ENCODE results near the gene VPS35. TPM values are rescaled to one million over a fixed set of nuclear protein-coding genes. Genes with fewer than 3 reads are reported as not detected.

The VPS35 gene
- total and polyA plus RNA-seq, 12 donors = 12.8 to 112 (median 64.8) TPM

GRCh38 chr16:46713634-46714033 is 24.7 kb upstream of the VPS35 start:
- TF ChIP-seq CTCF (IDR thresholded peaks at IDR 0.05) (no peak), POLR2A (IDR thresholded peaks at IDR 0.05) (no peak)
- Histone ChIP-seq H3K27me3 (no peaks in the 10 kb centered on the region), H3K4me3 (no peak overlapping the region), H3K4me1 (replicated peaks in 1 of 2) (peaks cover 8 to 14% of the 10 kb centered on the region in 2 donors), H3K27ac (no peak overlapping the region), H3K36me3 (replicated peaks in 1 of 2) (no peaks in the 10 kb centered on the region), H3K9me3 (replicated peaks in 1 of 3) (no peaks in the 10 kb centered on the region)
- 65 to 81% (median 73%) methylated on average over 3 of the region's 3 CpGs for WGBS, 4 donors
- no peak for DNase-seq
- intact Hi-C loops (cut with DNase I) = no loop called here

- Histone ChIP-seq H3K27ac (no peak overlapping the region), H3K9me3 (replicated peaks in 1 of 3) (no peaks in the 10 kb centered on the region), H3K27me3 (no peaks in the 10 kb centered on the region), H3K4me1 (replicated peaks in 1 of 2) (peaks cover 8 to 14% of the 10 kb centered on the region in 2 donors), H3K4me3 (no peak overlapping the region), H3K36me3 (replicated peaks in 1 of 2) (no peaks in the 10 kb centered on the region)
- no peak for DNase-seq
- 70 to 78% (median 73%) methylated on average over 3 of the region's 3 CpGs for WGBS, 4 donors
- TF ChIP-seq CTCF (IDR thresholded peaks at IDR 0.05) (no peak), POLR2A (IDR thresholded peaks at IDR 0.05) (no peak)
- intact Hi-C loops (cut with DNase I) = no loop called here
These were observed 23.9 kb upstream of the VPS35 start for GRCh38 chr16:46712911-46713310.

- Histone ChIP-seq H3K27ac (peak overlapping the region in 4 of 5 donors; percentile 18 to 88 (median 60)), H3K4me1 (replicated peaks in 1 of 2) (peaks cover 8 to 14% of the 10 kb centered on the region in 2 donors), H3K36me3 (replicated peaks in 1 of 2) (no peaks in the 10 kb centered on the region), H3K9me3 (replicated peaks in 1 of 3) (no peaks in the 10 kb centered on the region), H3K27me3 (no peaks in the 10 kb centered on the region), H3K4me3 (no peak overlapping the region)
- DNase-seq = peak; percentile 70 to 91 (median 82)
- WGBS, 4 donors = 46 to 56% (median 50%) methylated on average over 10 of the region's 10 CpGs
- TF ChIP-seq POLR2A (IDR thresholded peaks at IDR 0.05) = peak in 1 of 2 donors; percentile 36
- TF ChIP-seq CTCF (IDR thresholded peaks at IDR 0.05) = no peak
- intact Hi-C loops (cut with DNase I) = no loop called here
These were observed 22.4 kb upstream of the VPS35 start for GRCh38 chr16:46711106-46712058.

- Histone ChIP-seq H3K4me1 (replicated peaks in 1 of 2) (peaks cover 8 to 14% of the 10 kb centered on the region in 2 donors), H3K27ac (peak overlapping the region in 2 of 5 donors; percentile 4 to 52), H3K4me3 (no peak overlapping the region), H3K27me3 (no peaks in the 10 kb centered on the region), H3K9me3 (replicated peaks in 1 of 3) (no peaks in the 10 kb centered on the region), H3K36me3 (replicated peaks in 1 of 2) (no peaks in the 10 kb centered on the region)
- no peak for TF ChIP-seq POLR2A (IDR thresholded peaks at IDR 0.05)
- no peak for TF ChIP-seq CTCF (IDR thresholded peaks at IDR 0.05)
- intact Hi-C loops (cut with DNase I) = no loop called here
- no peak for DNase-seq
- WGBS, 4 donors = 16 to 23% (median 17%) methylated on average over 3 of the region's 3 CpGs
These were observed 20.6 kb upstream of the VPS35 start for GRCh38 chr16:46709469-46710005.
